K562 (cell line): ENCODE results near the gene SOCS6. TPM values are rescaled to one million over a fixed set of nuclear protein-coding genes. Genes with fewer than 3 reads are reported as not detected.

Experiments used
- ATAC-seq: fragments of 200-7000 bp; cut with Tn5 transposase; 3 replicates; pipeline ENCODE4 v1.9.1; 2020; ENCODE audit warnings: moderate library complexity
- BruUV-seq: library from RNA; stranded (reverse); fragments of 400-500 nt; replicated peaks from 2 replicates; lab custom pipeline; 2021; lab: Mats Ljungman, UMichigan
- CTCF ChIA-PET: fragments of 300-600 bp; formaldehyde crosslinking; extraction: SDS; loops from one replicate; lab custom pipeline; 2021; ENCODE audit warnings: low intra/inter-chr PET ratio; lab: Yijun Ruan, JAX
- POLR2A ChIA-PET: fragments of 300-600, 350-650 bp; sonication (Branson Sonifier 250); formaldehyde crosslinking; extraction: SDS; loops from one replicate; lab custom pipeline; 2021; ENCODE audit warnings: antibody characterized with exemption, inconsistent platforms; lab: Yijun Ruan, JAX
- DNase-seq, 4 experiments: peaks; one replicate each; pipeline versions ENCODE4 v3.0.0 to v3.0.0-alpha.2; 2011 to 2018; ENCODE audit warnings: low spot score in 3 of 4, mixed read lengths in 3 of 4; ENCODE audit errors: extremely low read depth in 1 of 4
- FAIRE-seq: peaks from 2 replicates; lab custom pipeline; 2011; peaks lifted over from hg19 to GRCh38; lab: Jason Lieb, UNC
- H2AFZ ChIP-seq: 2 replicates; pipeline ENCODE4 v1.6.0; 2011; ENCODE audit warnings: low read depth, low read length, control low read depth, inconsistent platforms
- H3K27ac ChIP-seq: fragments of 200-600 bp; 3 replicates; pipeline ENCODE4 v1.8.0; 2011; ENCODE audit warnings: low read depth, mild to moderate bottlenecking, control low read depth, inconsistent platforms, low read length, moderate library complexity, mixed read lengths; ENCODE audit errors: extremely low read depth
- H3K27me3 ChIP-seq, 2 experiments: fragments of 300-600 bp in 1 of 2; 2 replicates in 1 of 2; 3 replicates in 1 of 2; pipeline versions ENCODE4 v1.6.0 to v1.8.0; 2011; ENCODE audit warnings: inconsistent platforms in 2 of 2, low read length in 2 of 2, mild to moderate bottlenecking in 1 of 2, mixed read lengths in 1 of 2, moderate library complexity in 1 of 2; ENCODE audit not compliant: control insufficient read depth in 2 of 2, insufficient read depth in 2 of 2
- H3K36me3 ChIP-seq: fragments of 300-600 bp; 3 replicates; pipeline ENCODE4 v1.8.0; 2011; ENCODE audit warnings: mild to moderate bottlenecking, low read length, inconsistent platforms; ENCODE audit not compliant: control insufficient read depth, insufficient read depth
- H3K4me1 ChIP-seq, 2 experiments: fragments of 200-600 bp in 1 of 2; replicated peaks in 1 of 2; 2 replicates in 1 of 2; 3 replicates in 1 of 2; pipeline versions ENCODE4 v1.5.1 to v1.8.0; 2011; ENCODE audit warnings: inconsistent platforms in 2 of 2, low read length in 2 of 2, mild to moderate bottlenecking in 1 of 2, mixed read lengths in 1 of 2, moderate library complexity in 1 of 2; ENCODE audit not compliant: control insufficient read depth in 2 of 2, insufficient read depth in 2 of 2
- H3K4me2 ChIP-seq: 2 replicates; pipeline ENCODE4 v1.6.1; 2011; ENCODE audit warnings: low read length, control low read depth, inconsistent platforms, mixed read lengths; ENCODE audit not compliant: insufficient read depth
- H3K4me3 ChIP-seq: fragments of 200-600 bp; sonication (generic), shearing (Covaris generic); 2 replicates; pipeline ENCODE4 v1.5.1; 2016; ENCODE audit warnings: control low read depth, inconsistent platforms
- H3K79me2 ChIP-seq: fragments of 200-600 bp; 3 replicates; pipeline ENCODE4 v1.8.0; 2011; ENCODE audit warnings: low read length, inconsistent platforms; ENCODE audit not compliant: control insufficient read depth, insufficient read depth
- H3K9ac ChIP-seq, 2 experiments: 2 replicates each; pipeline versions ENCODE4 v1.6.0 to v1.6.1; 2011; ENCODE audit warnings: low read depth in 2 of 2, low read length in 2 of 2, control low read depth in 1 of 2, inconsistent platforms in 1 of 2, mild to moderate bottlenecking in 1 of 2, mixed read lengths in 1 of 2; ENCODE audit not compliant: insufficient read depth in 1 of 2
- H3K9me1 ChIP-seq: one replicate; pipeline ENCODE4 v1.6.0; 2011; ENCODE audit warnings: inconsistent platforms, mild to moderate bottlenecking, low read length, moderate library complexity; ENCODE audit not compliant: control insufficient read depth, insufficient read depth
- H3K9me3 ChIP-seq: replicated peaks from 2 replicates; pipeline ENCODE4 v1.5.1; 2011; ENCODE audit warnings: low read depth, low read length, inconsistent platforms; ENCODE audit not compliant: control insufficient read depth, insufficient read depth
- H4K20me1 ChIP-seq: replicated peaks from 2 replicates; pipeline ENCODE4 v1.6.1; 2011; ENCODE audit warnings: low read length, inconsistent platforms, mixed read lengths; ENCODE audit not compliant: control insufficient read depth, insufficient read depth
- CREBBP ChIP-seq: IDR thresholded peaks from one replicate; pipeline ENCODE4 v1.6.1; 2012; ENCODE audit warnings: low read depth, mild to moderate bottlenecking, control low read depth, inconsistent platforms, low read length
- IRF9 ChIP-seq: fragments of 450-650 bp; IDR thresholded peaks from 2 replicates; pipeline ENCODE4 v1.6.1; 2016; ENCODE audit warnings: missing biosample characterization, missing genetic modification characterization
- KAT2B ChIP-seq: IDR thresholded peaks from one replicate; pipeline ENCODE4 v1.6.1; 2012; ENCODE audit warnings: low read depth, mild to moderate bottlenecking, control low read depth, inconsistent platforms, low read length, moderate library complexity
- PCBP2 ChIP-seq: fragments of 200-400 bp; formaldehyde crosslinking; IDR thresholded peaks from 2 replicates; pipeline ENCODE4 v1.6.1; 2018; ENCODE audit warnings: low read length, low read depth, mild to moderate bottlenecking, moderate library complexity; ENCODE audit not compliant: poor library complexity, severe bottlenecking
- SIX5 ChIP-seq, 2 experiments: IDR thresholded peaks; 2 replicates each; pipeline ENCODE4 v1.6.1; 2011; ENCODE audit warnings: low read length in 2 of 2, borderline replicate concordance in 1 of 2, low read depth in 1 of 2, mild to moderate bottlenecking in 1 of 2, moderate library complexity in 1 of 2; ENCODE audit not compliant: insufficient read depth in 1 of 2
- SRSF9 ChIP-seq: fragments of 200-400 bp; formaldehyde crosslinking; IDR thresholded peaks from 2 replicates; pipeline ENCODE4 v1.6.1; 2017; ENCODE audit warnings: low read depth, low read length, borderline replicate concordance
- ZNF586 ChIP-seq: fragments of 450-650 bp; formaldehyde crosslinking; conservative IDR thresholded peaks from 2 replicates; pipeline ENCODE4 v1.4.0; 2020; ENCODE audit warnings: mild to moderate bottlenecking, moderate library complexity
- ZNF655 ChIP-seq: fragments of 250-450 bp; sonication (Bioruptor Pico); IDR thresholded peaks from 2 replicates; pipeline ENCODE4 v1.5.0; 2021
- ZSCAN29 ChIP-seq: fragments of 450-650 bp; IDR thresholded peaks from 2 replicates; pipeline ENCODE4 v1.6.1; 2017
- in situ Hi-C: fragments of 300-500 bp; cut with MboI; formaldehyde crosslinking; loops from 4 replicates; pipeline ENCODE4 v1.15.0; 2018; ENCODE audit warnings: inconsistent platforms, mixed read lengths
- intact Hi-C: fragments of 100-400 bp; cut with micrococcal nuclease; formaldehyde crosslinking; loops from 2 replicates; pipeline ENCODE4 v1.14.2; 2022
- polyA plus RNA-seq, 8 experiments: library from polyadenylated mRNA; depleted of rRNA in 4 of 8; stranded (reverse) in 5 of 8; unstranded in 3 of 8; fragments of >200 nt; fragmentation: Nextera tagmentation in 2 of 8; fragmentation: Illumina TruSeq in 1 of 8; extraction: Ambion mirVana in 2 of 8; extraction: Trizol in 1 of 8; gene quantifications; 2 replicates each; pipeline versions ENCODE4 v1.2.1 to v1.2.3, GENCODE V29; 2011 to 2014; ENCODE audit warnings: inconsistent platforms in 1 of 8, missing spikeins in 1 of 8
- total RNA-seq, 7 experiments: library from RNA; depleted of rRNA in 6 of 7; stranded (reverse); fragments of >200 nt in 6 of 7; fragmentation: Illumina TruSeq in 2 of 7; extraction: Trizol in 2 of 7; gene quantifications; 2 replicates each; pipeline versions ENCODE4 v1.2.1 to v1.2.3, GENCODE V29; 2011 to 2021; ENCODE audit warnings: low replicate concordance in 1 of 7
- TF ChIP-seq, protein P1 (sequence below): sonication (generic); formaldehyde crosslinking; IDR thresholded peaks from 2 replicates; pipeline ENCODE4 v1.4.0; 2020; ENCODE audit warnings: mild to moderate bottlenecking, missing genetic modification reagents

SOCS6 gene
- total and polyA plus RNA-seq, 9 of the 15 experiments (the other 6 are each of a cell fraction or from before 2014, with no cell fraction given) = 2.5 to 7.1 (median 5.6) TPM

DNA sequence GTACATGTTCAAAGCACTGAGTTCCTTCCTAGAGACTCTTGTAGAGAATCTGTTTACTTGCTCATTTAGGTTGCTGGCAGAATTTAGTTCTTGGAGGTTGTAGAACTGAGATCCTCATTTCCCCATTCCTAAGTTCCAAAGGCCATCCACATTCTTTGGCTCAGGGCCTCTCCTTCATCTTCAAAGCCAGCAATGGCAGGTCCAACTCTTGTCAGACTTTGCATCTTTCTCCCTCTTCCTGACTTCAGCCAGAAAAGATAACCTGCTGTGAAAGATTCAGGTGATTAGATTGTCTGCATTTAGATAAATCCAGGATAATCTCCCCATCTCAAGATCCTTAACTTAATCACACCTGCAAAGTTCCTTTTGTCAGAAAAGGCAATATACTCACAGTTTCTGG lies 51.1 kb downstream of the SOCS6 start:
- ATAC-seq (no peak), DNase-seq (no peak), FAIRE-seq (no peak)
- in situ Hi-C loops = no loop called here
- no peaks in the 10 kb centered on the region for H3K27me3 ChIP-seq
- H3K4me1 ChIP-seq = no peaks in the 10 kb centered on the region; a peak in 2 of 5 replicates
- no peaks in the 10 kb centered on the region for H3K79me2 ChIP-seq
- ChIA-PET POLR2A (no interaction called here), CTCF (no interaction called here)
- TF ChIP-seq IRF9 (no peak), CREBBP (no peak), ZSCAN29 (no peak), ZNF655 (no peak), ZNF586 (CRISPR knock-in tag) (no peak), PCBP2 (no peak), SRSF9 (no peak), KAT2B (no peak), SIX5 (IDR thresholded peaks at IDR 0.05; ENCODE audit: borderline replicate concordance in 1 of 2, insufficient read depth in 1 of 2, low read depth in 1 of 2, low read length in 2 of 2) (no peak)
- TF ChIP-seq, protein P1, sequence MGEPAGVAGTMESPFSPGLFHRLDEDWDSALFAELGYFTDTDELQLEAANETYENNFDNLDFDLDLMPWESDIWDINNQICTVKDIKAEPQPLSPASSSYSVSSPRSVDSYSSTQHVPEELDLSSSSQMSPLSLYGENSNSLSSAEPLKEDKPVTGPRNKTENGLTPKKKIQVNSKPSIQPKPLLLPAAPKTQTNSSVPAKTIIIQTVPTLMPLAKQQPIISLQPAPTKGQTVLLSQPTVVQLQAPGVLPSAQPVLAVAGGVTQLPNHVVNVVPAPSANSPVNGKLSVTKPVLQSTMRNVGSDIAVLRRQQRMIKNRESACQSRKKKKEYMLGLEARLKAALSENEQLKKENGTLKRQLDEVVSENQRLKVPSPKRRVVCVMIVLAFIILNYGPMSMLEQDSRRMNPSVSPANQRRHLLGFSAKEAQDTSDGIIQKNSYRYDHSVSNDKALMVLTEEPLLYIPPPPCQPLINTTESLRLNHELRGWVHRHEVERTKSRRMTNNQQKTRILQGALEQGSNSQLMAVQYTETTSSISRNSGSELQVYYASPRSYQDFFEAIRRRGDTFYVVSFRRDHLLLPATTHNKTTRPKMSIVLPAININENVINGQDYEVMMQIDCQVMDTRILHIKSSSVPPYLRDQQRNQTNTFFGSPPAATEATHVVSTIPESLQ (CRISPR knock-in tag) = no peak
- no peak overlapping the region for H3K9ac ChIP-seq
- no peaks in the 10 kb centered on the region for H3K9me1 ChIP-seq
- no peaks in the 10 kb centered on the region for H3K36me3 ChIP-seq
- H3K4me3 ChIP-seq = no peak overlapping the region
- no peak overlapping the region for H3K27ac ChIP-seq
- intact Hi-C loops = no loop called here
- BruUV-seq = no TSS peak
- H2AFZ ChIP-seq = no peak overlapping the region
- no peaks in the 10 kb centered on the region for H4K20me1 ChIP-seq
- H3K4me2 ChIP-seq = no peak overlapping the region
- no peaks in the 10 kb centered on the region for H3K9me3 ChIP-seq
